HuH-7.5 (cell line): ENCODE measurements around the gene ADAMTS12.

Source experiments
- DNase-seq: peaks from one replicate; pipeline ENCODE4 v3.0.0; 2011; ENCODE audit warnings: low spot score

ADAMTS12 gene

DNA sequence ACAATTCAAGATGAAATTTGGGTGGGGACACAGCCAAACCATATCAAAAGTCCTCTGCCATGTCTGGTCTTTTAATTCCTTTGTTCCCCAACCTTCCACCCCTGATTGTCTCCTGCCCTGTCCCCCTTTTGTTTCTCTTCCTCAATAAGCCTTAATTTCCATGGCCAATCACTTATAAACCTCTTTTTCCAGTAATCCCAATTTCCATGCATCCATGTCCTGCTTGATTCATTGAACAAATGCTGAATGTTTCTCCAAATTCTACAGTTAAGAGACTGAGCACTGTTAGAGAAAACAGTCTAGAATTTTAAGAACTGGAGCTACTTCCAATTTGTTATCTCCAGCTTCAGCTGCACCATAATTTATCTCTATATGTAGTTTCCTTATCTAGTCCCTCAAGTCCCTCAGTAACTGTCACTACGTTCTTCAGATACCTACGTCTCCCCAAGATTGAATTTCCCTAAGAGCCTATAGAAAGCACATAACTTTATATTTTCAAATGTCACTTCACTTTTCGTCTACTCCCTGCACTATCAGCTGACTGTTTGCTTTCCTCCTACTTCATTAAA, 416.8 kb downstream of the ADAMTS12 start:
- DNase-seq, result no peak

- DNase-seq, result no peak
Observed at GRCh38 chr5:33474004-33474403, 417.8 kb downstream of the ADAMTS12 start.
